Esophagus (tissue), 2 donors: Measurements from ENCODE around the gene ERVH48-1. TPM values are rescaled to one million over a fixed set of nuclear protein-coding genes. Genes with fewer than 3 reads are reported as not detected.
"Not testable (repeated sequence)": the region's sequence is repeated elsewhere in the genome, so short reads cannot be mapped to it uniquely, and the experiment has no call there.

ENCODE experiments used
- H3K27ac ChIP-seq, 2 donors: one replicate each; pipeline ENCODE4 v1.5.1; 2013; ENCODE audit warnings: low read depth in 2 of 2, mild to moderate bottlenecking in 2 of 2, inconsistent platforms in 1 of 2, low read length in 1 of 2, moderate library complexity in 1 of 2
- H3K27me3 ChIP-seq, 2 donors: one replicate each; pipeline ENCODE4 v1.6.1; 2013; ENCODE audit warnings: low read length in 2 of 2, control low read depth in 1 of 2, mild to moderate bottlenecking in 1 of 2; ENCODE audit not compliant: insufficient read depth in 2 of 2, control insufficient read depth in 1 of 2
- H3K36me3 ChIP-seq, 2 donors: one replicate each; pipeline ENCODE4 v1.6.1; 2013; ENCODE audit warnings: low read length in 1 of 2; ENCODE audit not compliant: control insufficient read depth in 2 of 2, insufficient read depth in 2 of 2
- H3K4me1 ChIP-seq, 2 donors: one replicate each; pipeline ENCODE4 v1.6.1; 2013; ENCODE audit warnings: low read length in 1 of 2; ENCODE audit not compliant: control insufficient read depth in 2 of 2, insufficient read depth in 2 of 2
- H3K4me3 ChIP-seq, 2 donors: one replicate each; pipeline ENCODE4 v1.5.1; 2013; ENCODE audit warnings: low read length in 2 of 2, mild to moderate bottlenecking in 2 of 2, low read depth in 1 of 2, moderate library complexity in 1 of 2
- H3K9me3 ChIP-seq, 2 donors: one replicate each; pipeline ENCODE4 v1.6.1; 2013; ENCODE audit warnings: mild to moderate bottlenecking in 2 of 2, low read depth in 1 of 2, low read length in 1 of 2, moderate library complexity in 1 of 2; ENCODE audit not compliant: control insufficient read depth in 2 of 2, insufficient read depth in 1 of 2
- WGBS, 2 donors: extraction: QIAGEN DNeasy Blood & Tissue Kit; methylation state at CpG; one replicate each; pipeline ENCODE4 v1.1.7; 2013; 5-methylcytosine and 5-hydroxymethylcytosine counted together
- polyA plus RNA-seq, 2 donors: library from polyadenylated mRNA; stranded (reverse); fragments of 200-250 nt; gene quantifications; one replicate each; pipeline ENCODE4 v1.2.3, GENCODE V29; 2013
- donor health status: healthy with polysubstance abuse.
- donor health status: Bipolar disorder and iron deficiency.

Gene ERVH48-1
- polyA plus RNA-seq, 2 donors, result 0.01 TPM; not detected in 1

DNA sequence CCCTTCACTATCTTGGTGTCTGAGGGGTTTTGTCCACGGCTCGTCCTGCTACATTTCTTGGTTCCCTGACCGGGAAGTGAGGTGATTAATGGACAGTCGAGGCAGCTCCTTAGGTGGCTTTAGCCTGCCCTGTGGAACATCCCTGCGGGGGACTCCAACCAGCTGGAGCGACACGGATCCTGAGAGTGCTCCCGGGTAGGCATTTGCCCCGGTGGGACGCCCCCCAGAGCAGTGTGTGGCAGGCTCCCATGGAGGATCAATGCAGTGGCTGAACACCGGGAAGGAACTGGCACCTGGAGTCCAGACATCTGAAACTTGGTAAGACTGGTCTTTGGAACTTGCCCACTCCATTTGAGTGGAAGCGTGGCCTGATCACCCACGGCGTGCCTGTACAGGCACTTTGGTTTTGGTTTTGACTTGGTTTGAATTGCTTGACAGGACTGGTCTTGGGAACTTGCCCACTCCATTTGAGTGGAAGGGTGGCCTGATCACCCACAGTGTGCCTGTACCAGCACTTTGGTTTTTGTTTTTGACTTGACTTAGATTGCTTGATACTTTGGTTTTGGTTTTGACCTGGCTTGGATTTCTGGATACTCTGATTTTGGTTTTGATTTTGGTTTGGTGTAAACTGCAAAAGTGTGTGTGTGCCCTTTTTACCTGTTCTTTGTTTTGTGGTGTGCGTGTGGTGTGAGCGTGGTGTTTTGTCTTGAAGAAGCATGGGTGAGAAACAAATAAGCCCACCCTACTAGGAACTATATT is 7.1 kb upstream of the ERVH48-1 start:
- H3K9me3 ChIP-seq, H3K27ac ChIP-seq: not testable (repeated sequence)

GRCh38 chr21:42931560-42932235 is 6.3 kb upstream of the ERVH48-1 start:
- Histone ChIP-seq H3K27ac (no peak overlapping the region), H3K4me3 (no peak overlapping the region), H3K9me3 (no peaks in the 10 kb centered on the region), H3K4me1 (no peaks in the 10 kb centered on the region), H3K36me3 (no peaks in the 10 kb centered on the region), H3K27me3 (no peaks in the 10 kb centered on the region)
- WGBS, 2 donors, result 88% methylated on average over 13 of the region's 13 CpGs

More for the DNA sequence above, 7.1 kb upstream of the ERVH48-1 start:
- not testable (repeated sequence) for H3K4me1 ChIP-seq, H3K4me3 ChIP-seq, H3K27me3 ChIP-seq, H3K36me3 ChIP-seq
- WGBS, 2 donors, result 73 to 75% methylated on average over 16 of the region's 16 CpGs

GRCh38 chr21:42929969-42930368 is 4.5 kb upstream of the ERVH48-1 start:
- 65 to 70% methylated on average over 3 of the region's 3 CpGs for WGBS, 2 donors
- H3K9me3 ChIP-seq, result no peaks in the 10 kb centered on the region
- no peaks in the 10 kb centered on the region for H3K36me3 ChIP-seq
- no peak overlapping the region for H3K4me3 ChIP-seq
- no peaks in the 10 kb centered on the region for H3K27me3 ChIP-seq
- no peaks in the 10 kb centered on the region for H3K4me1 ChIP-seq
- H3K27ac ChIP-seq, result no peak overlapping the region

GRCh38 chr21:42927474-42928200 is 2.2 kb upstream of the ERVH48-1 start:
- H3K9me3 ChIP-seq, H3K4me3 ChIP-seq, H3K4me1 ChIP-seq, H3K36me3 ChIP-seq, H3K27ac ChIP-seq, H3K27me3 ChIP-seq: not testable (repeated sequence)
- WGBS, 2 donors, result 91 to 92% methylated on average over 23 of the region's 23 CpGs

DNA sequence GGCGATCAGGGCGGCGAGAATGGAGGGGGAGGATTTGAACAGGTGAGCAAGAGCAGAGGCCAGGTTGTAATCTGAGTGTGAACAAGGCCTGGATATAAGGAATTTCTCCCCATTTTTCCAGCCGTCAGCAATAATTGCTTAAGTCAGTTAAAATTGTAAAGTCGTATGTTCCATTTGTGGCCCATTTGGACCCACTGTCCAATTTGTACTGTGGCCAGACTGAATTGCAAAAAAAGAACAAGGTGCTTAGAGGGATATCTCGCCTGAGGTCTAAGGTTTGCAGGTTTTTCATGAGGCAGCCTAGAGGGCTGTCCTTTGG is 1.0 kb downstream of the ERVH48-1 start:
- WGBS, 2 donors, result 88 to 90% methylated on average over 6 of the region's 6 CpGs
- H3K4me1 ChIP-seq, result peaks cover 0 to 4% of the 10 kb centered on the region in 2 donors
- no peak overlapping the region for H3K27ac ChIP-seq
- H3K9me3 ChIP-seq, result no peaks in the 10 kb centered on the region
- no peak overlapping the region for H3K4me3 ChIP-seq
- H3K27me3 ChIP-seq, result no peaks in the 10 kb centered on the region
- H3K36me3 ChIP-seq, result no peaks in the 10 kb centered on the region

GRCh38 chr21:42923553-42924432 is 1.6 kb downstream of the ERVH48-1 start:
- no peak overlapping the region for H3K4me3 ChIP-seq
- WGBS, 2 donors, result 21% methylated on average over 18 of the region's 18 CpGs
- no peak overlapping the region for H3K27ac ChIP-seq

GRCh38 chr21:42922918-42923317 is 2.5 kb downstream of the ERVH48-1 start:
- H3K36me3 ChIP-seq, result no peaks in the 10 kb centered on the region
- peaks cover 0 to 4% of the 10 kb centered on the region in 2 donors for H3K4me1 ChIP-seq
- WGBS, 2 donors, result 90 to 92% methylated on average over 18 of the region's 18 CpGs
- no peaks in the 10 kb centered on the region for H3K9me3 ChIP-seq
- no peak overlapping the region for H3K27ac ChIP-seq
- H3K27me3 ChIP-seq, result no peaks in the 10 kb centered on the region
- no peak overlapping the region for H3K4me3 ChIP-seq

More at GRCh38 chr21:42923553-42924432, 1.6 kb downstream of the ERVH48-1 start:
- H3K36me3 ChIP-seq, result no peaks in the 10 kb centered on the region
- H3K9me3 ChIP-seq, result no peaks in the 10 kb centered on the region
- H3K27me3 ChIP-seq, result no peaks in the 10 kb centered on the region
- peaks cover 0 to 4% of the 10 kb centered on the region in 2 donors for H3K4me1 ChIP-seq

GRCh38 chr21:42921927-42922326 is 3.5 kb downstream of the ERVH48-1 start:
- Histone ChIP-seq H3K36me3 (no peaks in the 10 kb centered on the region), H3K4me3 (no peak overlapping the region), H3K4me1 (peaks cover 0 to 4% of the 10 kb centered on the region in 2 donors), H3K9me3 (no peaks in the 10 kb centered on the region), H3K27me3 (no peaks in the 10 kb centered on the region), H3K27ac (no peak overlapping the region)
- 82 to 89% methylated on average over 4 of the region's 4 CpGs for WGBS, 2 donors

GRCh38 chr21:42918291-42918690 is 7.1 kb downstream of the ERVH48-1 start:
- 89 to 94% methylated on average over 6 of the region's 6 CpGs for WGBS, 2 donors
- Histone ChIP-seq H3K4me1 (no peaks in the 10 kb centered on the region), H3K27me3 (no peaks in the 10 kb centered on the region), H3K36me3 (no peaks in the 10 kb centered on the region), H3K27ac (no peak overlapping the region), H3K9me3 (no peaks in the 10 kb centered on the region), H3K4me3 (no peak overlapping the region)
